Measurements from ENCODE around the gene TNFSF4. TPM values are rescaled to one million over a fixed set of nuclear protein-coding genes. Genes with fewer than 3 reads are reported as not detected.

Gene TNFSF4
- total and polyA plus RNA-seq, 2 of the 13 experiments (the other 11 are each of a cell fraction or from before 2014, with no cell fraction given) = 2.4 to 7.9 TPM

GRCh38 chr1:173253046-173253445 lies 45.9 kb upstream of the TNFSF4 start (continued):
- TF ChIP-seq THAP8 (CRISPR knock-in tag; IDR thresholded peaks at IDR 0.05; ENCODE audit: borderline replicate concordance) (no peak), DMTF1 (CRISPR knock-in tag; IDR thresholded peaks at IDR 0.05) (no peak), ZNF513 (CRISPR knock-in tag; conservative IDR thresholded peaks at IDR 0.05) (no peak), CCDC6 (CRISPR knock-in tag; IDR thresholded peaks at IDR 0.05) (no peak), E2F5 (CRISPR knock-in tag; conservative IDR thresholded peaks at IDR 0.05) (no peak), ARID5B (CRISPR knock-in tag; IDR thresholded peaks at IDR 0.05) (no peak), ZFP36L1 (CRISPR knock-in tag; IDR thresholded peaks at IDR 0.05) (no peak), NFKB2 (CRISPR knock-in tag; IDR thresholded peaks at IDR 0.05; ENCODE audit: borderline replicate concordance) (no peak), ZFP36 (IDR thresholded peaks at IDR 0.05; ENCODE audit: borderline replicate concordance, low read depth, low read length, partially characterized antibody) (no peak), ZNF788 (CRISPR knock-in tag; IDR thresholded peaks at IDR 0.05; ENCODE audit: borderline replicate concordance) (no peak)
- TF ChIP-seq, protein P1, sequence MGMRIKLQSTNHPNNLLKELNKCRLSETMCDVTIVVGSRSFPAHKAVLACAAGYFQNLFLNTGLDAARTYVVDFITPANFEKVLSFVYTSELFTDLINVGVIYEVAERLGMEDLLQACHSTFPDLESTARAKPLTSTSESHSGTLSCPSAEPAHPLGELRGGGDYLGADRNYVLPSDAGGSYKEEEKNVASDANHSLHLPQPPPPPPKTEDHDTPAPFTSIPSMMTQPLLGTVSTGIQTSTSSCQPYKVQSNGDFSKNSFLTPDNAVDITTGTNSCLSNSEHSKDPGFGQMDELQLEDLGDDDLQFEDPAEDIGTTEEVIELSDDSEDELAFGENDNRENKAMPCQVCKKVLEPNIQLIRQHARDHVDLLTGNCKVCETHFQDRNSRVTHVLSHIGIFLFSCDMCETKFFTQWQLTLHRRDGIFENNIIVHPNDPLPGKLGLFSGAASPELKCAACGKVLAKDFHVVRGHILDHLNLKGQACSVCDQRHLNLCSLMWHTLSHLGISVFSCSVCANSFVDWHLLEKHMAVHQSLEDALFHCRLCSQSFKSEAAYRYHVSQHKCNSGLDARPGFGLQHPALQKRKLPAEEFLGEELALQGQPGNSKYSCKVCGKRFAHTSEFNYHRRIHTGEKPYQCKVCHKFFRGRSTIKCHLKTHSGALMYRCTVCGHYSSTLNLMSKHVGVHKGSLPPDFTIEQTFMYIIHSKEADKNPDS (CRISPR knock-in tag; IDR thresholded peaks at IDR 0.05) = no peak
- TF ChIP-seq, protein P2, sequence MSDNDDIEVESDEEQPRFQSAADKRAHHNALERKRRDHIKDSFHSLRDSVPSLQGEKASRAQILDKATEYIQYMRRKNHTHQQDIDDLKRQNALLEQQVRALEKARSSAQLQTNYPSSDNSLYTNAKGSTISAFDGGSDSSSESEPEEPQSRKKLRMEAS (IDR thresholded peaks at IDR 0.05) = no peak
- TF ChIP-seq, protein P3, sequence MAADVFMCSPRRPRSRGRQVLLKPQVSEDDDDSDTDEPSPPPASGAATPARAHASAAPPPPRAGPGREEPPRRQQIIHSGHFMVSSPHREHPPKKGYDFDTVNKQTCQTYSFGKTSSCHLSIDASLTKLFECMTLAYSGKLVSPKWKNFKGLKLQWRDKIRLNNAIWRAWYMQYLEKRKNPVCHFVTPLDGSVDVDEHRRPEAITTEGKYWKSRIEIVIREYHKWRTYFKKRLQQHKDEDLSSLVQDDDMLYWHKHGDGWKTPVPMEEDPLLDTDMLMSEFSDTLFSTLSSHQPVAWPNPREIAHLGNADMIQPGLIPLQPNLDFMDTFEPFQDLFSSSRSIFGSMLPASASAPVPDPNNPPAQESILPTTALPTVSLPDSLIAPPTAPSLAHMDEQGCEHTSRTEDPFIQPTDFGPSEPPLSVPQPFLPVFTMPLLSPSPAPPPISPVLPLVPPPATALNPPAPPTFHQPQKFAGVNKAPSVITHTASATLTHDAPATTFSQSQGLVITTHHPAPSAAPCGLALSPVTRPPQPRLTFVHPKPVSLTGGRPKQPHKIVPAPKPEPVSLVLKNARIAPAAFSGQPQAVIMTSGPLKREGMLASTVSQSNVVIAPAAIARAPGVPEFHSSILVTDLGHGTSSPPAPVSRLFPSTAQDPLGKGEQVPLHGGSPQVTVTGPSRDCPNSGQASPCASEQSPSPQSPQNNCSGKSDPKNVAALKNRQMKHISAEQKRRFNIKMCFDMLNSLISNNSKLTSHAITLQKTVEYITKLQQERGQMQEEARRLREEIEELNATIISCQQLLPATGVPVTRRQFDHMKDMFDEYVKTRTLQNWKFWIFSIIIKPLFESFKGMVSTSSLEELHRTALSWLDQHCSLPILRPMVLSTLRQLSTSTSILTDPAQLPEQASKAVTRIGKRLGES (CRISPR knock-in tag; IDR thresholded peaks at IDR 0.05; ENCODE audit: borderline replicate concordance) = no peak

Data from HepG2 (cell line).